DOHH2 (cell line): ENCODE data around the gene SAE1.
"Not testable (repeated sequence)": the region's sequence is repeated elsewhere in the genome, so short reads cannot be mapped to it uniquely, and the experiment has no call there.

Experiments
- H3F3A ChIP-seq: fragments of 200-600 bp; sonication (generic), shearing (Covaris generic); 2 replicates; pipeline ENCODE4 v1.6.0; 2016; ENCODE audit warnings: antibody characterized with exemption, mild to moderate bottlenecking; ENCODE audit not compliant: control insufficient read depth, insufficient read depth
- H3K27ac ChIP-seq: fragments of 200-600 bp; sonication (generic); 2 replicates; pipeline ENCODE4 v1.5.1; 2014; ENCODE audit warnings: low read depth, mild to moderate bottlenecking, low read length, moderate library complexity
- H3K27me3 ChIP-seq: fragments of 200-600 bp; sonication (generic); 2 replicates; pipeline ENCODE4 v1.6.1; 2014; ENCODE audit warnings: mild to moderate bottlenecking, low read length, mixed read lengths; ENCODE audit not compliant: control insufficient read depth
- H3K36me3 ChIP-seq: fragments of 200-600 bp; sonication (generic); 2 replicates; pipeline ENCODE4 v1.6.1; 2014; ENCODE audit warnings: mild to moderate bottlenecking, low read length, moderate library complexity, mixed read lengths; ENCODE audit not compliant: control insufficient read depth
- H3K4me1 ChIP-seq: fragments of 200-600 bp; sonication (generic); 2 replicates; pipeline ENCODE4 v1.6.1; 2014; ENCODE audit warnings: mild to moderate bottlenecking, low read length, mixed read lengths; ENCODE audit not compliant: control insufficient read depth
- H3K4me2 ChIP-seq: fragments of 200-600 bp; sonication (generic); 2 replicates; pipeline ENCODE4 v1.6.0; 2014; ENCODE audit warnings: mild to moderate bottlenecking, low read length, moderate library complexity
- H3K4me3 ChIP-seq: fragments of 200-600 bp; sonication (generic); 2 replicates; pipeline ENCODE4 v1.5.1; 2014; ENCODE audit warnings: mild to moderate bottlenecking, low read length, mixed read lengths
- H3K79me2 ChIP-seq: fragments of 200-600 bp; sonication (generic); 2 replicates; pipeline ENCODE4 v1.6.1; 2014; ENCODE audit warnings: mild to moderate bottlenecking, low read length, mixed read lengths; ENCODE audit not compliant: control insufficient read depth
- H3K9me2 ChIP-seq: fragments of 200-600 bp; sonication (generic); replicated peaks from 2 replicates; pipeline ENCODE4 v1.6.1; 2014; ENCODE audit warnings: mild to moderate bottlenecking, low read length, mixed read lengths; ENCODE audit not compliant: control insufficient read depth
- H3K9me3 ChIP-seq: fragments of 200-600 bp; sonication (generic); 2 replicates; pipeline ENCODE4 v1.6.1; 2014; ENCODE audit warnings: antibody characterized with exemption, low read length, mixed read lengths; ENCODE audit not compliant: control insufficient read depth, insufficient read depth
- H4K20me1 ChIP-seq: fragments of 200-600 bp; sonication (generic); 2 replicates; pipeline ENCODE4 v1.6.0; 2014; ENCODE audit warnings: low read depth, mild to moderate bottlenecking, antibody characterized with exemption, low read length, moderate library complexity; ENCODE audit not compliant: control insufficient read depth, insufficient read depth
- CTCF ChIP-seq: fragments of 200-600 bp; sonication (generic); IDR thresholded peaks from one replicate; pipeline ENCODE4 v1.5.1; 2014; ENCODE audit warnings: antibody characterized with exemption, mild to moderate bottlenecking, low read depth, low read length; ENCODE audit not compliant: poor library complexity, severe bottlenecking
- EZH2phosphoT487 ChIP-seq: fragments of 200-600 bp; sonication (generic); IDR thresholded peaks from 2 replicates; pipeline ENCODE4 v1.6.1; 2017; ENCODE audit warnings: borderline replicate concordance, mild to moderate bottlenecking, antibody characterized with exemption, low read length, moderate library complexity, mixed read lengths

Gene SAE1

GRCh38 chr19:47100290-47100689 is 30.3 kb upstream of the SAE1 start:
- TF ChIP-seq CTCF = no peak
- no peak for TF ChIP-seq EZH2phosphoT487
- no peak overlapping the region for H3K4me2 ChIP-seq
- H3K79me2 ChIP-seq = peaks cover 99% of the 10 kb centered on the region
- no peak overlapping the region for H3K4me3 ChIP-seq
- no peaks in the 10 kb centered on the region for H3K9me3 ChIP-seq
- H3K4me1 ChIP-seq = 0 out of 2 replicates have a peak, but pooled peaks cover under 1% of the 10 kb centered on the region
- no peaks in the 10 kb centered on the region for H3K9me2 ChIP-seq
- H3K27ac ChIP-seq = no peak overlapping the region
- peaks cover 9% of the 10 kb centered on the region; the same call in 1 of the 2 replicates for H4K20me1 ChIP-seq
- H3K27me3 ChIP-seq = no peaks in the 10 kb centered on the region
- peaks cover 63% of the 10 kb centered on the region for H3K36me3 ChIP-seq
- no peaks in the 10 kb centered on the region for H3F3A ChIP-seq

- H3F3A ChIP-seq, H3K9me3 ChIP-seq, H3K27me3 ChIP-seq, H3K4me2 ChIP-seq, H3K4me1 ChIP-seq, H3K9me2 ChIP-seq, H3K4me3 ChIP-seq, H3K27ac ChIP-seq: not testable (repeated sequence)
- Histone ChIP-seq H4K20me1 (peaks cover 12% of the 10 kb centered on the region; the same call in 1 of the 2 replicates), H3K36me3 (peaks cover 63% of the 10 kb centered on the region), H3K79me2 (peaks cover 99% of the 10 kb centered on the region)
These were observed 29.5 kb upstream of the SAE1 start for GRCh38 chr19:47101116-47101515.

- no peaks in the 10 kb centered on the region for H3K27me3 ChIP-seq
- H3F3A ChIP-seq = peaks cover 3% of the 10 kb centered on the region; the same call in 1 of the 2 replicates
- peaks cover 4% of the 10 kb centered on the region; the same call in 1 of the 2 replicates for H4K20me1 ChIP-seq
- peaks cover 14% of the 10 kb centered on the region for H3K4me1 ChIP-seq
- no peak overlapping the region for H3K4me2 ChIP-seq
- H3K4me3 ChIP-seq = no peak overlapping the region
- no peaks in the 10 kb centered on the region for H3K9me3 ChIP-seq
- no peak overlapping the region for H3K27ac ChIP-seq
- peaks cover 63% of the 10 kb centered on the region for H3K36me3 ChIP-seq
- H3K9me2 ChIP-seq = no peaks in the 10 kb centered on the region
- TF ChIP-seq CTCF (no peak), EZH2phosphoT487 (no peak)
- H3K79me2 ChIP-seq = peaks cover 99% of the 10 kb centered on the region
These were observed 28.1 kb upstream of the SAE1 start for GRCh38 chr19:47102346-47103060.

- Histone ChIP-seq H3K9me3 (no peaks in the 10 kb centered on the region), H4K20me1 (peaks cover 7% of the 10 kb centered on the region; the same call in 1 of the 2 replicates), H3K4me2 (no peak overlapping the region), H3K27ac (no peak overlapping the region), H3K4me1 (peaks cover 35% of the 10 kb centered on the region), H3K4me3 (no peak overlapping the region), H3K27me3 (no peaks in the 10 kb centered on the region), H3K9me2 (no peaks in the 10 kb centered on the region), H3K79me2 (peaks cover 99% of the 10 kb centered on the region), H3K36me3 (peaks cover 71% of the 10 kb centered on the region), H3F3A (peaks cover 23% of the 10 kb centered on the region)
- TF ChIP-seq CTCF (no peak), EZH2phosphoT487 (no peak)
These were observed 26.0 kb upstream of the SAE1 start for GRCh38 chr19:47104680-47105079.
